Loucy (cell line): ENCODE results near the gene RAB27B.

Experiments
- CTCF ChIP-seq: fragments of 200-600 bp; sonication (generic); conservative IDR thresholded peaks from 2 replicates; pipeline ENCODE4 v1.5.1; 2014; ENCODE audit warnings: mild to moderate bottlenecking, antibody characterized with exemption, low read length
- EZH2phosphoT487 ChIP-seq: fragments of 200-600 bp; IDR thresholded peaks from 2 replicates; pipeline ENCODE4 v1.6.1; 2018; ENCODE audit warnings: antibody characterized with exemption, mild to moderate bottlenecking, moderate library complexity, borderline replicate concordance

- TF ChIP-seq CTCF (no peak), EZH2phosphoT487 (no peak)
These were observed 47.3 kb upstream of the RAB27B start for GRCh38 chr18:54780970-54781369.
